Mesodermal cell (in vitro differentiated cells): ENCODE data around the gene EVC.

Source experiments
- H3K27ac ChIP-seq: 2 replicates; pipeline ENCODE4 v1.7.0; 2013; ENCODE audit warnings: mild to moderate bottlenecking, low read depth, low read length, moderate library complexity; ENCODE audit not compliant: severe bottlenecking
- H3K36me3 ChIP-seq: 2 replicates; pipeline ENCODE4 v1.7.1; 2013; ENCODE audit warnings: mild to moderate bottlenecking, low read length, moderate library complexity; ENCODE audit not compliant: control insufficient read depth, insufficient read depth
- H3K4me1 ChIP-seq: one replicate; pipeline ENCODE4 v1.7.1; 2013; ENCODE audit warnings: mild to moderate bottlenecking, low read length; ENCODE audit not compliant: insufficient read depth, control insufficient read depth, poor library complexity, severe bottlenecking
- H3K4me3 ChIP-seq: 2 replicates; pipeline ENCODE4 v1.7.0; 2013; ENCODE audit warnings: low read length, control low read depth, mild to moderate bottlenecking; ENCODE audit not compliant: insufficient read depth, poor library complexity, severe bottlenecking; ENCODE audit errors: extremely low read depth
- H3K9me3 ChIP-seq: 2 replicates; pipeline ENCODE4 v1.7.1; 2013; ENCODE audit warnings: mild to moderate bottlenecking, low read length, moderate library complexity; ENCODE audit not compliant: control insufficient read depth
- WGBS, 2 experiments: methylation state at CpG; one replicate each; pipeline ENCODE4 v1.1.5; 2013; ENCODE audit warnings: missing lambda C conversion rate in 2 of 2; ENCODE audit not compliant: insufficient coverage in 2 of 2; 5-methylcytosine and 5-hydroxymethylcytosine counted together

The EVC gene

DNA sequence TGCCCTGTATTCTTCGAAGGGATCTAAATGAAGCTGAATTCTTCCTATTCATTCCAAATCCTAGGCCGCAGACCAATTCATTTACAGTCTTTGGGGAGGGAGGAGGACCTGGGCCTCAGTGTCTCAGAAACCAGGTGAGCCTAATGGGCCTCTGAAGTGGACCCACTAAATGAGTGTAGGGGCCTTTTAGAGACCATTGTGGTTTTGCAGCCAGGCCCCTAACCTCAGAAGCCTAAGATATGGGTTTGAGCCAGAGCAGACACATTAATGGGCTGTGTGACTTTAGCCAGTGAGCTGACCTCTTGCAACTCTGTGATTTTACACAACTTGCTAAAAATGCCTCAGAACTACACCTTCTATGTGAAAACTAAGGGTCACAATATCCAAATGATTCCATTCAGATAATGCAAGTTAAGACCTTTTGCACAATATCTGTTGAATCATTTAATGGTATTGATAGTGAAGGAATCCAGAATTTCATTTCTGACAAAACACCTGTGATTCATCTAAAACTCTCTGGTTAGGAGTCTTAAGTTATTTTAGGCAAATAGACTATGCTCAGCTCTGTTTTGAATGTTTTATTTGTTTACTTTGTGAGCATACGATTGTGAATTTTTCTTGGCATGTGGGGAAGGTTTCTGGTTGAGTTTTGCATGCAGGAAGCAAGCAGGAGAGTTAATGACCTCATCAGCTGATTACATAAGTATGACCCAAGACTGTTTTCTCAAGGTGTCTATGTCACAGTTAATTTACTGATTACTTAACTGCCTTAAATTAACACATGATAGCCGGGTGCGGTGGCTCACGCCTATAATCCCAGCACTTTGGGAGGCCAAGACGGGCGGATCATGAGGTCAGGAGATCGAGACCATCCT, 75.0 kb downstream of the EVC start:
- no peak overlapping the region for H3K27ac ChIP-seq
- 83 to 92% methylated on average over 1 to 4 of the region's 9 CpGs for WGBS, 2 experiments
- no peaks in the 10 kb centered on the region for H3K9me3 ChIP-seq
- no peaks in the 10 kb centered on the region for H3K4me1 ChIP-seq
- no peak overlapping the region for H3K4me3 ChIP-seq
- H3K36me3 ChIP-seq = peaks cover 51% of the 10 kb centered on the region

DNA sequence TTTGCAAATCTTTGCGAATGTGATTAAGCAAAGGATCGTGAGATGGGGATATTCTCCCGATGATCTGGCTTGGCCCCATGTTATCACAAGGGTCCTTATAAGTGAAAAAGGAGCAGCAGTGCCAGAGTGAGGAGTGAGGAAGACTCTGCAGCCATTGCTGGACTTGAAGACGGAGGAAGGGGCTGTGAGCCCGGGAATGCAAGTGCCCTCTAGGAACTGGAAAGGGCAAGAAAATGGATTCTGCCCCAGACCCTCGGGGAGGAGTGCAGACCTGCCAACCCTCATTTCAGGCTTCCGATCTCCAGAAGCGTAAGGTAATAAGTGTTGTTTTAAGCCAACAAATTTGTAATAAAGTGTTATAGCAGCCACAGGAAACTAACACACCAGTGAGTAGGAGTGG, 76.3 kb downstream of the EVC start:
- Histone ChIP-seq H3K9me3 (no peaks in the 10 kb centered on the region), H3K4me3 (no peak overlapping the region), H3K27ac (no peak overlapping the region), H3K4me1 (no peaks in the 10 kb centered on the region), H3K36me3 (peaks cover 51% of the 10 kb centered on the region)
- WGBS, 2 experiments = 78 to 87% methylated on average over 5 to 8 of the region's 8 CpGs

DNA sequence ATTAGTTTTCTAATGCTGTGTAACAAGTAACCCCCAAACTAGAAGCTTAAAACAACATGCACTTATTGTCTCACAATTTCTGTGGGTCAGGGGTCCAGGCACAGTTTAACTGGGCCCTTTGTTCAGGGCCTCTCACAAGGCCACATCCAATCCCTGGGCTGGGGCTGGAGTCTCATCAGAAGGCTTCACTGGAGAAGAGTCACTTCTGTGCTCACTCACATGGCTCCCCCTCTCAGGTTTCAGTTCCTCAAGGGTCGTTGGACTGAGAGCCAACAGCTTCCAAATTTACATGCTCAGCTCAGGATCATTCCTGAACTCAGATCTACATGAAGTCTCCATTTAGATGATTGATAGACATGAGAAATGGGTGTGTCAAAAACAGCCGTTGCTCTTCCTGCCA, 77.1 kb downstream of the EVC start:
- WGBS, 2 experiments = 100% methylated on average over 1 of the region's 2 CpGs; no CpG with 5 or more reads in 1 of the 2 experiments
- Histone ChIP-seq H3K27ac (no peak overlapping the region), H3K36me3 (peaks cover 46% of the 10 kb centered on the region), H3K4me1 (no peaks in the 10 kb centered on the region), H3K4me3 (no peak overlapping the region), H3K9me3 (no peaks in the 10 kb centered on the region)

DNA sequence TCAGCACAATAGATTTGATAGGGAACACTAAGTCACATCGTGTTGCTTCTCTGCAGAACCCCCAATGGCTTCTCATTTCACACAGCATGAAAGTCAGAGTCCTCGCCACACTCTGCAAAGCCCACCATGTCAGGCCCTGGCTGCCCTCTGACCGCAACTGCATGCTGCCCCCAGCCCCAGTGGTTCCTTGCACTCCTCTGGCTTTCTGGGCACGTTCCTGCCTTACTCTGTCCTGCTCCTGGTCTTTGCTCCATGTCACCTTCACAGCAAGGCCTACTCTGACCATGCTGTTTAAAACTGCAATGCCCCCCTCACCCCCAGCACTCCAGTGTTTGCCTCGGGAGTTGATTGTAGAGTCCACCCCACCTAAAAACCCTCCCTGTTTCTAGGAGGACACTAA, 78.1 kb downstream of the EVC start:
- no peak overlapping the region for H3K27ac ChIP-seq
- H3K36me3 ChIP-seq = peaks cover 47% of the 10 kb centered on the region
- H3K4me1 ChIP-seq = no peaks in the 10 kb centered on the region
- no peak overlapping the region for H3K4me3 ChIP-seq
- 90 to 93% methylated on average over 3 to 5 of the region's 5 CpGs for WGBS, 2 experiments
- H3K9me3 ChIP-seq = no peaks in the 10 kb centered on the region

DNA sequence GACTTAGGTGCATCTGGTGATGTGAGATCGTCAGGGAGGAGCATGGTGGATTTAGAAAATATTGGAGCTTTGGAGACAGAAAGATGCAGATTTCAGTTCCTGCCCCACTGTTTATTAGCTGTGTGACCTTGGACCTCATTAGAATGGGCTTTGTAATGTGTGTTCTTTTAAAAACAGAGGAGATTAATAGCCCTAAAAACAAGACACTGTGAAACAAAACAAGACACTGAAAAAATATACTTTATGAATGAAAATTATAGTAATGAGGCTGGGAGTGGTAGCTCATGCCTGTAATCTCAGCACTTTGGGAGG, 79.5 kb downstream of the EVC start:
- Histone ChIP-seq H3K4me1 (no peaks in the 10 kb centered on the region), H3K36me3 (peaks cover 47% of the 10 kb centered on the region), H3K4me3 (no peak overlapping the region), H3K27ac (no peak overlapping the region), H3K9me3 (no peaks in the 10 kb centered on the region)
- 0 to 50% methylated on average over 1 of the region's 1 CpG for WGBS, 2 experiments

DNA sequence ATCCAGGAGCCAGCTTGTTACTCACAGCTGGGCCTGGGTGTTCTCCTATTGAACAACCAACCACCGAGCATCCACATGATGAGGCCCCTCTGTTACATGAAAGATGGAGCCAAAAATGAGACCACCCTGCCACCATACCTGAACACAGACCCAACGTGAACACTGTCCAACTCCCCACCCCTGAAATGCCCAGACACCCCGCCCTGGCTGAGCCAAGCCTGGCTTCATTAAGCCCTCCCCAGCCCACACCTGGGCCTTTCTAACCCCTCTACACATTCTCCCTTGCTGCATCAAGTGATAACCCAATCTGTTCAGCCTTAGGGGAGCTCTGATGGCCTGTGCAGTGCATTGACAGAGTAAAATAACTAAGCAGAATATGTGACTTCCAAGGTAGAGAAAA, 80.7 kb downstream of the EVC start:
- Histone ChIP-seq H3K36me3 (peaks cover 41% of the 10 kb centered on the region), H3K27ac (no peak overlapping the region), H3K4me1 (no peaks in the 10 kb centered on the region), H3K4me3 (no peak overlapping the region), H3K9me3 (no peaks in the 10 kb centered on the region)
- WGBS, 2 experiments = 70% methylated on average over 2 of the region's 3 CpGs; no CpG with 5 or more reads in 1 of the 2 experiments

DNA sequence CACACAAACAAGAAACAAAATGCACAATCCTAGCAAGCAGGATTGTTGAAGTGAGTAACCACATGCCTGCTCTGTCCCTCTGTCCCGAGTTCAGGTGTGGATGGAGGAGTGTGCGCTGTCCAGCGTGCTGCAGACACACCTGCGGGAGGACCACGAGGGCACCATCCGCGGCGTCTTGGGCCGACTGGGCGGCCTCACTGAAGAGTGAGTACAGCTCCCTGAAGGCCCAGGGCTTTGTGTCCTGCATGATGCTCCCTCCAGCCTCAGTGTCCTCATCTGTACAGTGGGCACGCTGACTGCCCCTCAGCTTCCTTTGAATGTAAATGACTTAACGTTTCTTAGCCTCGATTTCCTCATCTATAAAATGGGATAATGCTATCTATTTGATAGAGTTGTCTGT, 82.5 kb downstream of the EVC start:
- Histone ChIP-seq H3K4me1 (no peaks in the 10 kb centered on the region), H3K4me3 (no peak overlapping the region), H3K27ac (no peak overlapping the region), H3K36me3 (peaks cover 31% of the 10 kb centered on the region), H3K9me3 (no peaks in the 10 kb centered on the region)
- 90 to 94% methylated on average over 11 to 13 of the region's 13 CpGs for WGBS, 2 experiments

DNA sequence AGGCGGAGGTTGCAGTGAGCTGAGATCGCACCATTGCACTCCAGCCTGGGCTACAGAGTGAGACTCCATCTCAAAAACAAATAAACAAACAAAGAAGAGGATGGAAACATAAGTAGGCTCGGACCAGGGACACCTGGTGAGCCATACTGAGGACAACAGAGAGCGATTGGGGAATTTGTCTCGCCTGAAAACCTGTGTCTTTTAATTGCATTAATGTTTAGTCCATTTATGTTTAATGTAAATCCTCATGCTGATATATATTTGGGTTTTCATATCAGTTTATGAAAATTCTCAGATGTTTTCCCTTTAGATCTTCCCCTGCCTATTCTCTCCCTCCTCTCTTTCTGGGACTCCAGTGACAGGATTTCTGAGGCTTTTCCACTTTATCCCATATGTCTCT, 84.6 kb downstream of the EVC start:
- Histone ChIP-seq H3K9me3 (no peaks in the 10 kb centered on the region), H3K36me3 (peaks cover 28% of the 10 kb centered on the region), H3K4me1 (no peaks in the 10 kb centered on the region), H3K27ac (no peak overlapping the region), H3K4me3 (no peak overlapping the region)
- WGBS, 2 experiments = 88% methylated on average over 4 of the region's 5 CpGs; no CpG with 5 or more reads in 1 of the 2 experiments

DNA sequence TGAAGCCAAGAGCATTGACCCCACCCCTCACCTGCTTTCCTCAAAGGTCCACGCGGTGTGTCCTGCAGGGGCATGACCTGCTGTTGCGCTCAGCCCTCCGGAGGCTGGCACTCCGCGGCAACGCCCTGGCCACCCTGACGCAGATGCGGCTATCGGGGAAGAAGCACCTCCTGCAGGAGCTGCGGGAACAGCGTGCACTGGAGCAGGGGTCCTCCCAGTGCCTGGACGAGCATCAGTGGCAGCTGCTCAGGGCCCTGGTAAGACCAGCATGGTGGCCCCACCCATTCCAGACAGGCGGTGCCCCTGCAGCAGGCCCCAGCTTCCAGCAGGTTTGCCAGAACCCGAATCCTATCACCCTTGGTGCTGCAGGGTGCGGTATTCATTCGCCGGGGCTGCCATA, 86.0 kb downstream of the EVC start:
- H3K4me3 ChIP-seq = no peak overlapping the region
- H3K36me3 ChIP-seq = peaks cover 31% of the 10 kb centered on the region
- H3K27ac ChIP-seq = no peak overlapping the region
- 87 to 95% methylated on average over 14 to 17 of the region's 18 CpGs for WGBS, 2 experiments
- H3K4me1 ChIP-seq = no peaks in the 10 kb centered on the region
- no peaks in the 10 kb centered on the region for H3K9me3 ChIP-seq

DNA sequence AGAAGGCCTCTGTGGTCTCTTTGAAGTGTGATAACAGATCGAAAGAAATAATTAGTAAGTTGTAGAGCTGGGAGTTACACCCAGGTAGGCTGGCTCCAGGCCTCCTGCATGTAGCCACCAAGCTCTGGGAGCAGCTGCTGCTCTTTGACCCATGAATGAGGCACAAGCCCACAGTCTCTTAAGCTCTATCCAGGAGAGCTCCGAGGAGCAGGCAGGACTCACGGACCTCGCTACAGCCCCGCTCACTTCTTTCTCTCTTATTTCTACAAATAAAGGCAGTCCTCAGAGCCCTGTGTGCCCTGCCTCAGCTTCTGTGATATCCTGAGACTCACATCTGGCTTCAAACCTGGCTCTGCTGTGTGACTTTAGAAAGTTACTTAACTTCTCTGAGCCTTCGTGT, 86.9 kb downstream of the EVC start:
- no peak overlapping the region for H3K4me3 ChIP-seq
- peaks cover 39% of the 10 kb centered on the region for H3K36me3 ChIP-seq
- WGBS, 2 experiments = 94 to 100% methylated on average over 5 to 6 of the region's 6 CpGs
- no peak overlapping the region for H3K27ac ChIP-seq
- H3K4me1 ChIP-seq = no peaks in the 10 kb centered on the region
- no peaks in the 10 kb centered on the region for H3K9me3 ChIP-seq

DNA sequence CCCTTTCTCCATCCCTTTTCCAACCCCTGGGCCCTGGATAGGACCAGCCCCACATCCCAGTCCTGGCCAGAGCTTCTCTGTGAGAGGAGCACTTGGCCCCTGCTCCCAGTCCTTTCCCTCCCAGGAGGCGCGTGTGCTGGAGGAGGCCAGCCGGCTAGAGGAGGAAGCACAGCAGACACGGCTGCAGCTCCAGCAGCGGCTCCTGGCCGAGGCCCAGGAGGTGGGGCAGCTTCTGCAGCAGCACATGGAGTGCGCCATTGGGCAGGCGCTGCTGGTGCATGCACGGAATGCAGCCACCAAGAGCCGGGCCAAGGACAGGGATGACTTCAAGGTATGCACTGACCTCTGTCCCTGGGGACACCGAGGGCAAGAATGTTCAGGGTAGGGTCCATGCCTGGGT, 87.5 kb downstream of the EVC start:
- Histone ChIP-seq H3K27ac (no peak overlapping the region), H3K36me3 (peaks cover 40% of the 10 kb centered on the region), H3K4me1 (no peaks in the 10 kb centered on the region), H3K9me3 (no peaks in the 10 kb centered on the region), H3K4me3 (no peak overlapping the region)
- WGBS, 2 experiments = 93 to 96% methylated on average over 9 to 10 of the region's 11 CpGs
